ENCODE data around the gene AKAP13.

DNA sequence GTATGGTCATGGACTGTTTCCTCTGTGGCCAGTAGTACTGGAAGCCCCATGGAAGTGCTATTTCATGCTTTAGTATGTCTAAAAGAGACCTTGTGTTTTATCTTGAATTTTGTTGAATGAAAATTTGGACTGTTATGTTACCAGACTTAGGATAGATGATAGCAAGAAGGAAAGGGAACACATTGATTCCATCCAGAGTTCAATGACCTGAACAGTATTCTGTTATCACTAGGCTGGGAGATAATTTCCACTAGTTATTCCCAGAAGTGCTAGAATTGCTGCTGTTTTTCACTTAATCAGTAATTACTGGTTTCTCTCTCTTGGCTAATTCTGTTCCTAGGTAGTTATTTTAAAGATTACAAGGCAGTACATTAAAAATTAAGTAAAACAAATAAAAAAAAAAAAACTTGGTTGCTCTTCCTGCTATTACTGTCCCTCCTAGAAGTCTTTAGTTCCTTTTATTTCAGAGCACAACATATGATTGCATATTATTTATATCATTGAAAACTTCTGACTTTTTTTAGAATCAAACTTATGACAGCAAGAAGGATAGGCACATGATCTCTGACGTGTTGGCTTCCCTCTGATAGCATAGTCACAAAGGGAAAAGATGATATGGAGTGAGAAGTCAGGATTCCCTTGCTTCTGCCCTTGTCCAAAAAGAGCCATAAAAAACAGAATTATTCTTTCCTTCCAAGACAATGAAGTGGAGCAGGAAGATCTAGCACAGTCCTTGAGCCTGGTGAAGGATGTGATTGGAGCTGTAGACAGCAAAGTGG, 342.2 kb downstream of the AKAP13 start:
- TF ChIP-seq CTCF (IDR thresholded peaks at IDR 0.05; ENCODE audit: low read depth, low read length) (no peak), POLR2A (IDR thresholded peaks at IDR 0.05; ENCODE audit: extremely low read depth, insufficient read length) (no peak)

All from NB4 (cell line).